ENCODE measurements around the gene ZFYVE28.
"Not testable (repeated sequence)": the region's sequence is repeated elsewhere in the genome, so short reads cannot be mapped to it uniquely, and the experiment has no call there.

ZFYVE28 gene

GRCh38 chr4:2432991-2433530 lies 14.6 kb upstream of the ZFYVE28 start:
- DNase-seq (ENCODE audit: low read depth), result no peak
- TF ChIP-seq CTCF (IDR thresholded peaks at IDR 0.05; ENCODE audit: insufficient read depth, low read depth, low read length, missing control alignments), result no peak
- H3K4me3 ChIP-seq (ENCODE audit: low read length), result no peak overlapping the region

- no peak for TF ChIP-seq CTCF (IDR thresholded peaks at IDR 0.05; ENCODE audit: insufficient read depth, low read depth, low read length, missing control alignments)
- no peak for DNase-seq (ENCODE audit: low read depth)
- no peak overlapping the region for H3K4me3 ChIP-seq (ENCODE audit: low read length)
Observed at GRCh38 chr4:2432004-2432403, 13.6 kb upstream of the ZFYVE28 start.

DNA sequence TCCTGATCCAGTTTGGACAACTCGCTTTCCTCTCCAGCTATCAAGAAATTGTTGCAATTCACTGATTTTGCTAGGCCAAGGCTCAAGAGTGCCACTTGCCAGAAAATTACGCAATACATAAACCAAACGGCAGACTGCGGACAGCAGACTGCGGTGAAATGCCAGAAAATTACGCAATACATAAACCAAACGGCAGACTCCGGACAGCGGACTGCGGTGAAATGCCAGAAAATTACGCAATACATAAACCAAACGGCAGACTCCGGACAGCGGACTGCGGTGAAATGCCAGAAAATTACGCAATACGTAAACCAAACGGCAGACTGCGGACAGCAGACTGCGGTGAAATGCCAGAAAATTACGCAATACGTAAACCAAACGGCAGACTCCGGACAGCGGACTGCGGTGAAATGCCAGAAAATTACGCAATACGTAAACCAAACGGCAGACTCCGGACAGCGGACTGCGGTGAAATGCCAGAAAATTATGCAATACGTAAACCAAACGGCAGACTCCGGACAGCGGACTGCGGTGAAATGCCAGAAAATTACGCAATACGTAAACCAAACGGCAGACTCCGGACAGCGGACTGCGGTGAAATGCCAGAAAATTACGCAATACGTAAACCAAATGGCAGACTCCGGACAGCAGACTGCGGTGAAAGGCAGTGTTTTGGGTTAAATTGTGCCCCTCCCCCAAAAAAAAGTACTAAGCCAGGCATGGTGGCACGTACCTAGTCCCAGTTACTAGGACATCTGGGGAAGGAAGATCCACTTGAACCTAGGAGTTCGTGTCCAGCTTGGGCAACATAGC lies 11.7 kb upstream of the ZFYVE28 start:
- H3K4me3 ChIP-seq (ENCODE audit: low read length), result not testable (repeated sequence)
- DNase-seq (ENCODE audit: low read depth), result peak; percentile 10

- H3K4me3 ChIP-seq (ENCODE audit: low read length), result no peak overlapping the region
- DNase-seq (ENCODE audit: low read depth), result no peak
- TF ChIP-seq CTCF (IDR thresholded peaks at IDR 0.05; ENCODE audit: insufficient read depth, low read depth, low read length, missing control alignments), result no peak
Observed at GRCh38 chr4:2428496-2429213, 10.2 kb upstream of the ZFYVE28 start.

- H3K4me3 ChIP-seq (ENCODE audit: low read length), result no peak overlapping the region
- DNase-seq (ENCODE audit: low read depth), result no peak
Observed at GRCh38 chr4:2427383-2428334, 9.2 kb upstream of the ZFYVE28 start.

GRCh38 chr4:2426711-2427275 lies 8.3 kb upstream of the ZFYVE28 start:
- no peak for TF ChIP-seq CTCF (IDR thresholded peaks at IDR 0.05; ENCODE audit: insufficient read depth, low read depth, low read length, missing control alignments)
- no peak overlapping the region for H3K4me3 ChIP-seq (ENCODE audit: low read length)
- DNase-seq (ENCODE audit: low read depth), result no peak

More at GRCh38 chr4:2427383-2428334, 9.2 kb upstream of the ZFYVE28 start:
- no peak for TF ChIP-seq CTCF (IDR thresholded peaks at IDR 0.05; ENCODE audit: insufficient read depth, low read depth, low read length, missing control alignments)
